ENCODE results near the gene CAMTA1. TPM values are rescaled to one million over a fixed set of nuclear protein-coding genes. Genes with fewer than 3 reads are reported as not detected.

Gene CAMTA1
- total RNA-seq, 1 experiment from 2014 or later = 50.3 TPM

- peaks cover 69% of the 10 kb centered on the region for H3K27me3 Mint-ChIP-seq (ENCODE audit: unreplicated experiment)
- intact Hi-C loops (cut with micrococcal nuclease; ENCODE audit: unreplicated experiment) = no loop called here
- H3K36me3 Mint-ChIP-seq (ENCODE audit: insufficient read depth, unreplicated experiment) = no peaks in the 10 kb centered on the region
- peaks cover 15% of the 10 kb centered on the region for H3K4me1 Mint-ChIP-seq (ENCODE audit: low read depth, unreplicated experiment)
- H3K9me3 Mint-ChIP-seq (ENCODE audit: low read depth, unreplicated experiment) = no peaks in the 10 kb centered on the region
- no peak for DNase-seq
- no TSS peak for BruUV-seq (replicated peaks)
- no peak for TF ChIP-seq CTCF (IDR thresholded peaks at IDR 0.05; ENCODE audit: unreplicated experiment)
- H3K27ac Mint-ChIP-seq (ENCODE audit: unreplicated experiment) = no peak overlapping the region
- CTCF ChIA-PET = interaction anchor here (1.0 kb wide), 1 partner anchor 17 kb away, joined by 3 read pairs; no protein-coding TSS in a partner anchor
- H3K4me3 Mint-ChIP-seq (ENCODE audit: low read depth, unreplicated experiment) = no peak overlapping the region
Observed at GRCh38 chr1:7109901-7110300, 324.6 kb downstream of the CAMTA1 start.

- Mint-ChIP-seq H3K27me3 (ENCODE audit: unreplicated experiment) (peaks cover 69% of the 10 kb centered on the region), H3K4me3 (ENCODE audit: low read depth, unreplicated experiment) (no peak overlapping the region), H3K36me3 (ENCODE audit: insufficient read depth, unreplicated experiment) (no peaks in the 10 kb centered on the region), H3K27ac (ENCODE audit: unreplicated experiment) (no peak overlapping the region), H3K4me1 (ENCODE audit: low read depth, unreplicated experiment) (peaks cover 15% of the 10 kb centered on the region), H3K9me3 (ENCODE audit: low read depth, unreplicated experiment) (no peaks in the 10 kb centered on the region)
- TF ChIP-seq CTCF (IDR thresholded peaks at IDR 0.05; ENCODE audit: unreplicated experiment) = no peak
- intact Hi-C loops (cut with micrococcal nuclease; ENCODE audit: unreplicated experiment) = no loop called here
- BruUV-seq (replicated peaks) = no TSS peak
- DNase-seq = no peak
- CTCF ChIA-PET = interaction anchor here (1.0 kb wide), 1 partner anchor 16 kb away, joined by 3 read pairs; no protein-coding TSS in a partner anchor
Observed at GRCh38 chr1:7110321-7110720, 325.1 kb downstream of the CAMTA1 start.

GRCh38 chr1:7111853-7112252, 326.6 kb downstream of the CAMTA1 start:
- peaks cover 2% of the 10 kb centered on the region for H3K9me3 Mint-ChIP-seq (ENCODE audit: low read depth, unreplicated experiment)
- peaks cover 22% of the 10 kb centered on the region for H3K4me1 Mint-ChIP-seq (ENCODE audit: low read depth, unreplicated experiment)
- no TSS peak for BruUV-seq (replicated peaks)
- no peak for TF ChIP-seq CTCF (IDR thresholded peaks at IDR 0.05; ENCODE audit: unreplicated experiment)
- H3K36me3 Mint-ChIP-seq (ENCODE audit: insufficient read depth, unreplicated experiment) = no peaks in the 10 kb centered on the region
- H3K4me3 Mint-ChIP-seq (ENCODE audit: low read depth, unreplicated experiment) = no peak overlapping the region
- intact Hi-C loops (cut with micrococcal nuclease; ENCODE audit: unreplicated experiment) = no loop called here
- H3K27ac Mint-ChIP-seq (ENCODE audit: unreplicated experiment) = no peak overlapping the region
- DNase-seq = no peak
- CTCF ChIA-PET = no interaction called here
- H3K27me3 Mint-ChIP-seq (ENCODE audit: unreplicated experiment) = peaks cover 59% of the 10 kb centered on the region

GRCh38 chr1:7113136-7113535, 327.9 kb downstream of the CAMTA1 start:
- Mint-ChIP-seq H3K9me3 (ENCODE audit: low read depth, unreplicated experiment) (peaks cover 2% of the 10 kb centered on the region), H3K27ac (ENCODE audit: unreplicated experiment) (no peak overlapping the region), H3K4me3 (ENCODE audit: low read depth, unreplicated experiment) (no peak overlapping the region), H3K4me1 (ENCODE audit: low read depth, unreplicated experiment) (peaks cover 32% of the 10 kb centered on the region), H3K27me3 (ENCODE audit: unreplicated experiment) (peaks cover 46% of the 10 kb centered on the region), H3K36me3 (ENCODE audit: insufficient read depth, unreplicated experiment) (no peaks in the 10 kb centered on the region)
- BruUV-seq (replicated peaks) = no TSS peak
- CTCF ChIA-PET = no interaction called here
- no peak for DNase-seq
- intact Hi-C loops (cut with micrococcal nuclease; ENCODE audit: unreplicated experiment) = no loop called here
- TF ChIP-seq CTCF (IDR thresholded peaks at IDR 0.05; ENCODE audit: unreplicated experiment) = no peak
